Measurements from ENCODE around the gene GPR75. TPM values are rescaled to one million over a fixed set of nuclear protein-coding genes. Genes with fewer than 3 reads are reported as not detected.

Gene GPR75
- total RNA-seq, 1 experiment from 2014 or later: 2.5 TPM

DNA sequence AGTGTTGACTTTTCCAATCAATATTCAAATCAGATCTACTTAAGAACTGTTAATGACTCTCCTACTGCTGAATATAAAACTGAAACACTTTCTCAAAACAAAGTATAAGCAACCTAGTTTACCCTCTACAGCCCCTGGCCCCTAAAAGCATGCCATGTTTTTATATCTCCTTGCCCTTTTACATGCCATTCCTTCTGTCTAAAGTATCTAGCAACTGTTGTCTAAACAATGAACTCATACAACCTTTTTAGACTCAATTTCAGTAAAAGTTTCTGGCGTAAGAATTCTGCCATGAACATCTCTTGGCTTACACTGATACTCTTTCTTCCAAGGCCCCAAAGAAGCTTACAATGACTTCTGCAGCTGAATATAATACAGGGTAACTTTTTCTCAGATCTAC, 47.8 kb upstream of the GPR75 start:
- H3K36me3 ChIP-seq (ENCODE audit: control insufficient read depth, insufficient read depth, low read length): peaks cover 49% of the 10 kb centered on the region
- no peaks in the 10 kb centered on the region for H3K4me1 ChIP-seq (ENCODE audit: control insufficient read depth, insufficient read depth, low read length)
- no peak for ATAC-seq
- CTCF ChIA-PET: no interaction called here
- in situ Hi-C loops (cut with HindIII; ENCODE audit: low pct_unique_long_range_greater_than_20kb, low sequenced_read_pairs): no loop called here
- no peaks in the 10 kb centered on the region for H3K9me3 ChIP-seq (ENCODE audit: control insufficient read depth, insufficient read depth, low read depth, low read length)
- no TSS peak for BruUV-seq (replicated peaks)
- no peak overlapping the region for H3K27ac ChIP-seq (ENCODE audit: low read length)
- no peak for DNase-seq (ENCODE audit: low read depth, low spot score)
- TF ChIP-seq TCF7L2 (IDR thresholded peaks at IDR 0.05; ENCODE audit: low read depth, low read length): no peak
- TF ChIP-seq, protein P1, sequence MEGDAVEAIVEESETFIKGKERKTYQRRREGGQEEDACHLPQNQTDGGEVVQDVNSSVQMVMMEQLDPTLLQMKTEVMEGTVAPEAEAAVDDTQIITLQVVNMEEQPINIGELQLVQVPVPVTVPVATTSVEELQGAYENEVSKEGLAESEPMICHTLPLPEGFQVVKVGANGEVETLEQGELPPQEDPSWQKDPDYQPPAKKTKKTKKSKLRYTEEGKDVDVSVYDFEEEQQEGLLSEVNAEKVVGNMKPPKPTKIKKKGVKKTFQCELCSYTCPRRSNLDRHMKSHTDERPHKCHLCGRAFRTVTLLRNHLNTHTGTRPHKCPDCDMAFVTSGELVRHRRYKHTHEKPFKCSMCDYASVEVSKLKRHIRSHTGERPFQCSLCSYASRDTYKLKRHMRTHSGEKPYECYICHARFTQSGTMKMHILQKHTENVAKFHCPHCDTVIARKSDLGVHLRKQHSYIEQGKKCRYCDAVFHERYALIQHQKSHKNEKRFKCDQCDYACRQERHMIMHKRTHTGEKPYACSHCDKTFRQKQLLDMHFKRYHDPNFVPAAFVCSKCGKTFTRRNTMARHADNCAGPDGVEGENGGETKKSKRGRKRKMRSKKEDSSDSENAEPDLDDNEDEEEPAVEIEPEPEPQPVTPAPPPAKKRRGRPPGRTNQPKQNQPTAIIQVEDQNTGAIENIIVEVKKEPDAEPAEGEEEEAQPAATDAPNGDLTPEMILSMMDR (IDR thresholded peaks at IDR 0.05): no peak
- TF ChIP-seq, protein P2, sequence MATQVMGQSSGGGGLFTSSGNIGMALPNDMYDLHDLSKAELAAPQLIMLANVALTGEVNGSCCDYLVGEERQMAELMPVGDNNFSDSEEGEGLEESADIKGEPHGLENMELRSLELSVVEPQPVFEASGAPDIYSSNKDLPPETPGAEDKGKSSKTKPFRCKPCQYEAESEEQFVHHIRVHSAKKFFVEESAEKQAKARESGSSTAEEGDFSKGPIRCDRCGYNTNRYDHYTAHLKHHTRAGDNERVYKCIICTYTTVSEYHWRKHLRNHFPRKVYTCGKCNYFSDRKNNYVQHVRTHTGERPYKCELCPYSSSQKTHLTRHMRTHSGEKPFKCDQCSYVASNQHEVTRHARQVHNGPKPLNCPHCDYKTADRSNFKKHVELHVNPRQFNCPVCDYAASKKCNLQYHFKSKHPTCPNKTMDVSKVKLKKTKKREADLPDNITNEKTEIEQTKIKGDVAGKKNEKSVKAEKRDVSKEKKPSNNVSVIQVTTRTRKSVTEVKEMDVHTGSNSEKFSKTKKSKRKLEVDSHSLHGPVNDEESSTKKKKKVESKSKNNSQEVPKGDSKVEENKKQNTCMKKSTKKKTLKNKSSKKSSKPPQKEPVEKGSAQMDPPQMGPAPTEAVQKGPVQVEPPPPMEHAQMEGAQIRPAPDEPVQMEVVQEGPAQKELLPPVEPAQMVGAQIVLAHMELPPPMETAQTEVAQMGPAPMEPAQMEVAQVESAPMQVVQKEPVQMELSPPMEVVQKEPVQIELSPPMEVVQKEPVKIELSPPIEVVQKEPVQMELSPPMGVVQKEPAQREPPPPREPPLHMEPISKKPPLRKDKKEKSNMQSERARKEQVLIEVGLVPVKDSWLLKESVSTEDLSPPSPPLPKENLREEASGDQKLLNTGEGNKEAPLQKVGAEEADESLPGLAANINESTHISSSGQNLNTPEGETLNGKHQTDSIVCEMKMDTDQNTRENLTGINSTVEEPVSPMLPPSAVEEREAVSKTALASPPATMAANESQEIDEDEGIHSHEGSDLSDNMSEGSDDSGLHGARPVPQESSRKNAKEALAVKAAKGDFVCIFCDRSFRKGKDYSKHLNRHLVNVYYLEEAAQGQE (IDR thresholded peaks at IDR 0.05; ENCODE audit: insufficient read depth in 1 of 2, low read depth in 2 of 2, low read length in 1 of 2): no peak
- no peak for TF ChIP-seq SIN3A (IDR thresholded peaks at IDR 0.05; ENCODE audit: borderline replicate concordance, insufficient read depth, low read depth, low read length)
- no peak for TF ChIP-seq POLR2AphosphoS5 (IDR thresholded peaks at IDR 0.05; ENCODE audit: low read depth, low read length)
- H3K27me3 ChIP-seq (ENCODE audit: control insufficient read depth, insufficient read depth, low read length): no peaks in the 10 kb centered on the region
- no peak overlapping the region for H3K4me3 ChIP-seq (ENCODE audit: low read depth in 2 of 2, low read length in 2 of 2)
- POLR2A ChIA-PET: no interaction called here
- intact Hi-C loops (cut with micrococcal nuclease; ENCODE audit: unreplicated experiment): no loop called here

DNA sequence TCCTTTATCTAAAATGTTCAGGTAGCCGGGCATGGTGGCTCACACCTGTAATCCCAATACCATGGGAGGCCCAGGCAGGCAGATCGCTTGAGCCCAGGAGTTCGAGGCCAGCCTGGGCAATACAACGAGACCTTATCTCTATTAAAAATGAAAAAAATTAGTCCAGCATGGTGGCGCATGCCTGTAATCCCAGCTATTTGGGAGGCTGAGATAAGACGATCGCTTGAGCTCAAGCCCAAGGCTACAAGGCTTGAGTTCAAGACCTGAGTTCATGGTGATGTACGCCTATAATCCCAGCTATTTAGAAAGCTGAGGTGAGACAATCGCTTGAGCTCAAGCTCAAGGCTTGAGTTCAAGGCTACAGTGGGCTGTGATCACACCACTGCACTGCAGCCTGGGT, 45.6 kb upstream of the GPR75 start:
- no peak overlapping the region for H3K27ac ChIP-seq (ENCODE audit: low read length)
- TF ChIP-seq, protein P1 (IDR thresholded peaks at IDR 0.05): no peak
- TF ChIP-seq TCF7L2 (IDR thresholded peaks at IDR 0.05; ENCODE audit: low read depth, low read length) (no peak), SIN3A (IDR thresholded peaks at IDR 0.05; ENCODE audit: borderline replicate concordance, insufficient read depth, low read depth, low read length) (no peak), POLR2AphosphoS5 (IDR thresholded peaks at IDR 0.05; ENCODE audit: low read depth, low read length) (no peak)
- TF ChIP-seq, protein P2 (IDR thresholded peaks at IDR 0.05; ENCODE audit: insufficient read depth in 1 of 2, low read depth in 2 of 2, low read length in 1 of 2): no peak
- no peak overlapping the region for H3K4me3 ChIP-seq (ENCODE audit: low read depth in 2 of 2, low read length in 2 of 2)
- no peaks in the 10 kb centered on the region for H3K9me3 ChIP-seq (ENCODE audit: control insufficient read depth, insufficient read depth, low read depth, low read length)
- H3K36me3 ChIP-seq (ENCODE audit: control insufficient read depth, insufficient read depth, low read length): peaks cover 53% of the 10 kb centered on the region
- intact Hi-C loops (cut with micrococcal nuclease; ENCODE audit: unreplicated experiment) (no loop called here), in situ Hi-C loops (cut with HindIII; ENCODE audit: low pct_unique_long_range_greater_than_20kb, low sequenced_read_pairs) (no loop called here)
- no peaks in the 10 kb centered on the region for H3K4me1 ChIP-seq (ENCODE audit: control insufficient read depth, insufficient read depth, low read length)
- ChIA-PET POLR2A (no interaction called here), CTCF (no interaction called here)
- BruUV-seq (replicated peaks): no TSS peak
- no peaks in the 10 kb centered on the region for H3K27me3 ChIP-seq (ENCODE audit: control insufficient read depth, insufficient read depth, low read length)
- ATAC-seq (no peak), DNase-seq (ENCODE audit: low read depth, low spot score) (no peak)
